Measurements from ENCODE around the gene GLG1. TPM values are rescaled to one million over a fixed set of nuclear protein-coding genes. Genes with fewer than 3 reads are reported as not detected.

The GLG1 gene
- total and polyA plus RNA-seq, 2 experiments from 2014 or later: 140 to 167 TPM

GRCh38 chr16:74578433-74578832 is 28.5 kb downstream of the GLG1 start:
- H3K36me3 ChIP-seq: no peaks in the 10 kb centered on the region
- no peaks in the 10 kb centered on the region for H3K27me3 ChIP-seq
- TF ChIP-seq CTCF (IDR thresholded peaks at IDR 0.05; ENCODE audit: low read depth, low read length): no peak
- no peak overlapping the region for H3K4me3 ChIP-seq
- DNase-seq (ENCODE audit: low read depth in 1 of 2, low spot score in 1 of 2): no peak
- H3K4me1 ChIP-seq (ENCODE audit: low read depth): no peaks in the 10 kb centered on the region
- no peak overlapping the region for H3K27ac ChIP-seq
- no peaks in the 10 kb centered on the region for H3K9me3 ChIP-seq (ENCODE audit: low read depth)

- H3K4me1 ChIP-seq (ENCODE audit: low read depth): no peaks in the 10 kb centered on the region
- TF ChIP-seq CTCF (IDR thresholded peaks at IDR 0.05; ENCODE audit: low read depth, low read length): no peak
- H3K27ac ChIP-seq: no peak overlapping the region
- H3K4me3 ChIP-seq: no peak overlapping the region
- no peaks in the 10 kb centered on the region for H3K27me3 ChIP-seq
- no peaks in the 10 kb centered on the region for H3K9me3 ChIP-seq (ENCODE audit: low read depth)
- no peak for DNase-seq (ENCODE audit: low read depth in 1 of 2, low spot score in 1 of 2)
- no peaks in the 10 kb centered on the region for H3K36me3 ChIP-seq
Measured at GRCh38 chr16:74577882-74578366, 29.0 kb downstream of the GLG1 start.

GRCh38 chr16:74575807-74576643 is 30.9 kb downstream of the GLG1 start:
- H3K27me3 ChIP-seq: no peaks in the 10 kb centered on the region
- no peaks in the 10 kb centered on the region for H3K36me3 ChIP-seq
- no peaks in the 10 kb centered on the region for H3K9me3 ChIP-seq (ENCODE audit: low read depth)
- no peak for TF ChIP-seq CTCF (IDR thresholded peaks at IDR 0.05; ENCODE audit: low read depth, low read length)
- DNase-seq (ENCODE audit: low read depth in 1 of 2, low spot score in 1 of 2): no peak
- no peak overlapping the region for H3K4me3 ChIP-seq
- no peaks in the 10 kb centered on the region for H3K4me1 ChIP-seq (ENCODE audit: low read depth)
- H3K27ac ChIP-seq: no peak overlapping the region

- no peak for TF ChIP-seq CTCF (IDR thresholded peaks at IDR 0.05; ENCODE audit: low read depth, low read length)
- no peak overlapping the region for H3K4me3 ChIP-seq
- H3K27me3 ChIP-seq: no peaks in the 10 kb centered on the region
- H3K9me3 ChIP-seq (ENCODE audit: low read depth): no peaks in the 10 kb centered on the region
- no peak for DNase-seq (ENCODE audit: low read depth in 1 of 2, low spot score in 1 of 2)
- no peak overlapping the region for H3K27ac ChIP-seq
- H3K36me3 ChIP-seq: no peaks in the 10 kb centered on the region
- H3K4me1 ChIP-seq (ENCODE audit: low read depth): peaks cover 4% of the 10 kb centered on the region
Measured at GRCh38 chr16:74575175-74575806, 31.6 kb downstream of the GLG1 start.

DNA sequence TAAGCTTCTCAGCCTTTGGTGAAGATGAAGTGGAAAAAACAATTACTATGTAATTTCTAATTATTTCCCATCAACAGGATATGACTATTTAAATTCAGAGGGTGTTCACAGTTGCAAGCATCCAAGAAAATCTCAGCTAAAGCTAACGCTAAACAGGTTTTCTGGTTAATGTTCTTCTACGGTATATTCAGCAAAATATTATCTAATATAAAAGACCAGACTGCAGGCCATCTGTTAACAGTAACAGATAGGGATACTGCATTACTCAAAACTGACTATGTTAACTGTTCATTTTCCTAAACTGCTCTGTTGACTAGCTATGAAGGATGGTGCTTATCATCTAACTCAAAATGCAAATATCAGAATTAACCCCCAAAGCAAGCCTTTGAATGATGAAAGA is 32.8 kb downstream of the GLG1 start:
- no peaks in the 10 kb centered on the region for H3K27me3 ChIP-seq
- H3K4me1 ChIP-seq (ENCODE audit: low read depth): peaks cover 4% of the 10 kb centered on the region
- H3K27ac ChIP-seq: no peak overlapping the region
- H3K4me3 ChIP-seq: no peak overlapping the region
- TF ChIP-seq CTCF (IDR thresholded peaks at IDR 0.05; ENCODE audit: low read depth, low read length): no peak
- H3K9me3 ChIP-seq (ENCODE audit: low read depth): no peaks in the 10 kb centered on the region
- no peaks in the 10 kb centered on the region for H3K36me3 ChIP-seq
- DNase-seq (ENCODE audit: low read depth in 1 of 2, low spot score in 1 of 2): no peak
